Activated T-helper 1 cell treated with anti-CD3 and anti-CD28 coated beads, Interleukin-12 subunit alpha, Interleukin-12 subunit beta, Interleukin-2, Interleukin-4 antibody, amounts not matched to agents 30 ng/mL and 10 ng/mL and 1 ng/mL, durations not matched to agents 14 hours and 24 hours and 36 hours (primary cell): Measurements from ENCODE around the gene SORD. TPM values are rescaled to one million over a fixed set of nuclear protein-coding genes. Genes with fewer than 3 reads are reported as not detected.
"Not testable (repeated sequence)": the region's sequence is repeated elsewhere in the genome, so short reads cannot be mapped to it uniquely, and the experiment has no call there.

ENCODE experiments used
- DNase-seq: peaks from one replicate; pipeline ENCODE4 v3.0.0; 2021; ENCODE audit warnings: low spot score
- H3K27ac Mint-ChIP-seq: one replicate; pipeline ENCODE4 v1.8.0; 2021; ENCODE audit warnings: mild to moderate bottlenecking, mixed read lengths
- H3K27me3 Mint-ChIP-seq: one replicate; pipeline ENCODE4 v1.8.0; 2022; ENCODE audit warnings: mild to moderate bottlenecking, moderate library complexity, mixed read lengths; ENCODE audit not compliant: insufficient read depth
- H3K36me3 Mint-ChIP-seq: one replicate; pipeline ENCODE4 v1.8.0; 2021; ENCODE audit warnings: low read depth, mixed read lengths
- H3K4me1 Mint-ChIP-seq: one replicate; pipeline ENCODE4 v1.8.0; 2021; ENCODE audit warnings: low read depth, mixed read lengths
- H3K4me3 Mint-ChIP-seq: one replicate; pipeline ENCODE4 v1.8.0; 2021; ENCODE audit warnings: mild to moderate bottlenecking, moderate library complexity, mixed read lengths
- H3K9me3 Mint-ChIP-seq: one replicate; pipeline ENCODE4 v1.8.0; 2021; ENCODE audit warnings: mixed read lengths
- intact Hi-C: fragments of 100-400 bp; cut with micrococcal nuclease; formaldehyde crosslinking; loops from one replicate; pipeline ENCODE4 v1.15.1; 2024
- total RNA-seq: library from RNA; stranded (reverse); gene quantifications from 2 replicates; pipeline ENCODE4 v1.2.3, GENCODE V29; 2022

The SORD gene
- total RNA-seq, 1 donor from 2014 or later: 19.9 TPM

- no peak overlapping the region for H3K4me3 Mint-ChIP-seq
- H3K27me3 Mint-ChIP-seq: peaks cover 6% of the 10 kb centered on the region
- no peak overlapping the region for H3K27ac Mint-ChIP-seq
- no peaks in the 10 kb centered on the region for H3K4me1 Mint-ChIP-seq
- intact Hi-C loops: no loop called here
- no peaks in the 10 kb centered on the region for H3K36me3 Mint-ChIP-seq
- no peak for DNase-seq
- H3K9me3 Mint-ChIP-seq: no peaks in the 10 kb centered on the region
Observed at GRCh38 chr15:45099549-45100165, 76.7 kb downstream of the SORD start.

- Mint-ChIP-seq H3K36me3 (no peaks in the 10 kb centered on the region), H3K27ac (no peak overlapping the region), H3K4me1 (no peaks in the 10 kb centered on the region), H3K27me3 (peaks cover 6% of the 10 kb centered on the region), H3K4me3 (no peak overlapping the region), H3K9me3 (no peaks in the 10 kb centered on the region)
- DNase-seq: no peak
- intact Hi-C loops: no loop called here
Observed at GRCh38 chr15:45100884-45101625, 78.1 kb downstream of the SORD start.

- H3K9me3 Mint-ChIP-seq: no peaks in the 10 kb centered on the region
Observed at GRCh38 chr15:45101749-45102148, 78.8 kb downstream of the SORD start.

GRCh38 chr15:45102226-45102625 is 79.2 kb downstream of the SORD start:
- intact Hi-C loops: no loop called here
- Mint-ChIP-seq H3K9me3 (no peaks in the 10 kb centered on the region), H3K4me1 (no peaks in the 10 kb centered on the region), H3K36me3 (no peaks in the 10 kb centered on the region), H3K4me3 (no peak overlapping the region), H3K27me3 (peaks cover 6% of the 10 kb centered on the region), H3K27ac (no peak overlapping the region)
- DNase-seq: no peak

More at GRCh38 chr15:45101749-45102148, 78.8 kb downstream of the SORD start:
- no peak overlapping the region for H3K27ac Mint-ChIP-seq
- H3K4me3 Mint-ChIP-seq: no peak overlapping the region
- no peak for DNase-seq
- no peaks in the 10 kb centered on the region for H3K4me1 Mint-ChIP-seq
- no peaks in the 10 kb centered on the region for H3K36me3 Mint-ChIP-seq
- H3K27me3 Mint-ChIP-seq: peaks cover 6% of the 10 kb centered on the region
- intact Hi-C loops: no loop called here

- H3K27ac Mint-ChIP-seq, H3K4me1 Mint-ChIP-seq, H3K4me3 Mint-ChIP-seq, H3K9me3 Mint-ChIP-seq, DNase-seq, H3K27me3 Mint-ChIP-seq, H3K36me3 Mint-ChIP-seq, intact Hi-C loops: not testable (repeated sequence)
Observed at GRCh38 chr15:45104170-45104569, 81.2 kb downstream of the SORD start.

GRCh38 chr15:45105586-45105985 is 82.6 kb downstream of the SORD start:
- Mint-ChIP-seq H3K27me3 (peaks cover 24% of the 10 kb centered on the region), H3K9me3 (no peaks in the 10 kb centered on the region), H3K4me3 (no peak overlapping the region), H3K4me1 (no peaks in the 10 kb centered on the region), H3K36me3 (no peaks in the 10 kb centered on the region), H3K27ac (no peak overlapping the region)
- intact Hi-C loops: no loop called here
- DNase-seq: no peak

GRCh38 chr15:45106002-45106790 is 83.2 kb downstream of the SORD start:
- Mint-ChIP-seq H3K27ac (no peak overlapping the region), H3K4me1 (no peaks in the 10 kb centered on the region), H3K27me3 (peaks cover 24% of the 10 kb centered on the region), H3K9me3 (no peaks in the 10 kb centered on the region), H3K4me3 (no peak overlapping the region), H3K36me3 (no peaks in the 10 kb centered on the region)
- intact Hi-C loops: no loop called here
- DNase-seq: no peak

- Mint-ChIP-seq H3K4me1 (peaks cover 7% of the 10 kb centered on the region), H3K27me3 (peaks cover 34% of the 10 kb centered on the region), H3K9me3 (no peaks in the 10 kb centered on the region), H3K27ac (no peak overlapping the region), H3K36me3 (no peaks in the 10 kb centered on the region), H3K4me3 (no peak overlapping the region)
- DNase-seq: no peak
- intact Hi-C loops: no loop called here
Observed at GRCh38 chr15:45107941-45108630, 85.1 kb downstream of the SORD start.

GRCh38 chr15:45110256-45110820 is 87.3 kb downstream of the SORD start:
- DNase-seq: no peak
- intact Hi-C loops: no loop called here
- Mint-ChIP-seq H3K36me3 (peaks cover 3% of the 10 kb centered on the region), H3K9me3 (no peaks in the 10 kb centered on the region), H3K27ac (no peak overlapping the region), H3K27me3 (peaks cover 57% of the 10 kb centered on the region), H3K4me3 (no peak overlapping the region), H3K4me1 (peaks cover 13% of the 10 kb centered on the region)

- no peak for DNase-seq
- intact Hi-C loops: no loop called here
- Mint-ChIP-seq H3K36me3 (peaks cover 3% of the 10 kb centered on the region), H3K4me1 (peaks cover 19% of the 10 kb centered on the region), H3K4me3 (no peak overlapping the region), H3K27ac (no peak overlapping the region), H3K9me3 (no peaks in the 10 kb centered on the region), H3K27me3 (peaks cover 69% of the 10 kb centered on the region)
Observed at GRCh38 chr15:45111390-45112142, 88.6 kb downstream of the SORD start.

GRCh38 chr15:45112143-45112590 is 89.2 kb downstream of the SORD start:
- intact Hi-C loops: no loop called here
- peaks cover 3% of the 10 kb centered on the region for H3K36me3 Mint-ChIP-seq
- peaks cover 72% of the 10 kb centered on the region for H3K27me3 Mint-ChIP-seq
- H3K4me3 Mint-ChIP-seq: no peak overlapping the region
- no peak for DNase-seq
- H3K4me1 Mint-ChIP-seq: peaks cover 19% of the 10 kb centered on the region
- no peak overlapping the region for H3K27ac Mint-ChIP-seq
- H3K9me3 Mint-ChIP-seq: no peaks in the 10 kb centered on the region
